A549 (cell line): ENCODE results near the gene GAS7. TPM values are rescaled to one million over a fixed set of nuclear protein-coding genes. Genes with fewer than 3 reads are reported as not detected.

Source experiments
- ATAC-seq, 2 experiments: fragments of 200-7000 bp in 1 of 2; fragments of >200 bp in 1 of 2; cut with Nextera tagmentation in 1 of 2; cut with Tn5 transposase in 1 of 2; 3 replicates each; pipeline versions ENCODE4 v1.8.0 to v1.9.1; 2018 to 2020; ENCODE audit warnings: mild to moderate bottlenecking in 1 of 2, moderate library complexity in 1 of 2
- CTCF ChIA-PET: fragments of 300-600 bp; sonication (Branson Sonifier 250); formaldehyde crosslinking; extraction: SDS; loops from one replicate; lab custom pipeline; 2021; ENCODE audit warnings: antibody characterized with exemption, inconsistent platforms; lab: Yijun Ruan, JAX
- POLR2A ChIA-PET: fragments of 350-600 bp; formaldehyde crosslinking; extraction: SDS; loops from one replicate; lab custom pipeline; 2021; ENCODE audit warnings: antibody characterized with exemption, inconsistent platforms; lab: Yijun Ruan, JAX
- DNase-seq, 2 experiments: peaks; one replicate each; pipeline versions ENCODE4 v3.0.0 to v3.0.0-alpha.2; 2011 to 2016; ENCODE audit warnings: low read depth in 1 of 2, low spot score in 1 of 2
- FAIRE-seq: peaks from 2 replicates; lab custom pipeline; 2011; peaks lifted over from hg19 to GRCh38; lab: Jason Lieb, UNC
- H3K27ac ChIP-seq, 2 experiments: fragments of >200 bp; sonication (Bioruptor Twin); formaldehyde crosslinking; 3 replicates each; pipeline ENCODE4 v1.5.1; 2016 to 2017
- H3K4me1 ChIP-seq: fragments of >200 bp; sonication (Bioruptor Twin); formaldehyde crosslinking; 3 replicates; pipeline ENCODE4 v1.6.1; 2016
- H3K4me2 ChIP-seq: fragments of >200 bp; sonication (Bioruptor Twin); formaldehyde crosslinking; 3 replicates; pipeline ENCODE4 v1.6.1; 2016
- H3K4me3 ChIP-seq: fragments of >200 bp; sonication (Bioruptor Twin); formaldehyde crosslinking; 3 replicates; pipeline ENCODE4 v1.5.1; 2016
- H3K9me3 ChIP-seq: fragments of >200 bp; sonication (Bioruptor Twin); formaldehyde crosslinking; 3 replicates; pipeline ENCODE4 v1.6.1; 2016
- CBX2 ChIP-seq: fragments of 200-600 bp; sonication (generic); IDR thresholded peaks from 2 replicates; pipeline ENCODE4 v1.6.1; 2016; ENCODE audit warnings: low read depth, mild to moderate bottlenecking, borderline replicate concordance
- CBX8 ChIP-seq: fragments of 200-600 bp; sonication (generic); IDR thresholded peaks from 2 replicates; pipeline ENCODE4 v1.6.1; 2016
- CEBPB ChIP-seq, 2 experiments: fragments of >200 bp in 1 of 2; sonication (Bioruptor Twin) in 1 of 2; formaldehyde crosslinking in 1 of 2; IDR thresholded peaks; 2 replicates each; pipeline ENCODE4 v1.6.1; 2012 to 2016
- CHD2 ChIP-seq: fragments of 150-350 bp; IDR thresholded peaks from 2 replicates; pipeline ENCODE4 v1.6.1; 2014; ENCODE audit warnings: low read length; ENCODE audit not compliant: partially characterized antibody
- EP300 ChIP-seq, 2 experiments: fragments of >200 bp; sonication (Bioruptor Twin); formaldehyde crosslinking; IDR thresholded peaks; 2 replicates in 1 of 2; 3 replicates in 1 of 2; pipeline ENCODE4 v1.6.1; 2016 to 2017
- ESRRA ChIP-seq: fragments of 150-350 bp; IDR thresholded peaks from 2 replicates; pipeline ENCODE4 v1.6.1; 2014; ENCODE audit warnings: mild to moderate bottlenecking, low read length, borderline replicate concordance
- FOSB ChIP-seq: fragments of 250-450 bp; sonication (Bioruptor Pico); IDR thresholded peaks from 2 replicates; pipeline ENCODE4 v1.5.0; 2020; ENCODE audit warnings: mild to moderate bottlenecking, moderate library complexity
- HOXA7 ChIP-seq: fragments of 250-450 bp; sonication (Bioruptor Pico); IDR thresholded peaks from 2 replicates; pipeline ENCODE4 v1.5.0; 2020; ENCODE audit warnings: mild to moderate bottlenecking, moderate library complexity
- HOXB13 ChIP-seq: fragments of 250-450 bp; sonication (Bioruptor Pico); IDR thresholded peaks from 2 replicates; pipeline ENCODE4 v1.5.0; 2020; ENCODE audit warnings: low read depth, mild to moderate bottlenecking, moderate library complexity
- JUNB ChIP-seq: fragments of >200 bp; sonication (Bioruptor Twin); formaldehyde crosslinking; IDR thresholded peaks from 2 replicates; pipeline ENCODE4 v1.6.1; 2016
- KDM5A ChIP-seq: fragments of 200-600 bp; sonication (generic); IDR thresholded peaks from 2 replicates; pipeline ENCODE4 v1.6.1; 2016; ENCODE audit warnings: antibody characterized with exemption, mild to moderate bottlenecking
- MAZ ChIP-seq: fragments of 150-350 bp; IDR thresholded peaks from 2 replicates; pipeline ENCODE4 v1.6.1; 2014; ENCODE audit warnings: antibody characterized with exemption, low read depth, low read length, borderline replicate concordance
- MYC ChIP-seq: IDR thresholded peaks from 2 replicates; pipeline ENCODE4 v1.6.1; 2012; ENCODE audit warnings: mild to moderate bottlenecking, inconsistent platforms, low read length, improper control_type of control experiment, borderline replicate concordance
- NR3C1 ChIP-seq: fragments of >200 bp; sonication (Bioruptor Twin); formaldehyde crosslinking; IDR thresholded peaks from 3 replicates; pipeline ENCODE4 v1.6.1; 2017
- POLR2AphosphoS2 ChIP-seq: conservative IDR thresholded peaks from 2 replicates; pipeline ENCODE4 v1.6.1; 2012; ENCODE audit warnings: low read length, improper control_type of control experiment, inconsistent platforms
- RAD21 ChIP-seq, 2 experiments: fragments of >200 bp in 1 of 2; sonication (Bioruptor Twin) in 1 of 2; formaldehyde crosslinking in 1 of 2; IDR thresholded peaks in 1 of 2; conservative IDR thresholded peaks in 1 of 2; 2 replicates in 1 of 2; 3 replicates in 1 of 2; pipeline ENCODE4 v1.6.1; 2012 to 2018; ENCODE audit warnings: inconsistent platforms in 1 of 2
- RCOR1 ChIP-seq: fragments of 150-350 bp; IDR thresholded peaks from 2 replicates; pipeline ENCODE4 v1.6.1; 2014; ENCODE audit warnings: antibody characterized with exemption, low read length, low read depth
- SMC3 ChIP-seq: fragments of >200 bp; sonication (Bioruptor Twin); formaldehyde crosslinking; IDR thresholded peaks from 3 replicates; pipeline ENCODE4 v1.6.1; 2018; ENCODE audit warnings: inconsistent platforms
- TFCP2L1 ChIP-seq: fragments of 250-450 bp; sonication (Bioruptor Pico); IDR thresholded peaks from 2 replicates; pipeline ENCODE4 v1.5.0; 2021; ENCODE audit warnings: mild to moderate bottlenecking
- TP53 ChIP-seq: fragments of 250-450 bp; sonication (Bioruptor Pico); IDR thresholded peaks from 2 replicates; pipeline ENCODE4 v1.5.0; 2021; ENCODE audit warnings: mild to moderate bottlenecking, moderate library complexity
- ZC3H11A ChIP-seq: fragments of 450-650 bp; IDR thresholded peaks from 2 replicates; pipeline ENCODE4 v1.6.1; 2014; ENCODE audit warnings: antibody characterized with exemption, mild to moderate bottlenecking
- WGBS: methylation state at CpG from one replicate; pipeline ENCODE4 v1.1.6; 2017; ENCODE audit errors: missing lambda C conversion rate; 5-methylcytosine and 5-hydroxymethylcytosine counted together
- polyA plus RNA-seq, 4 experiments: library from polyadenylated mRNA; depleted of rRNA in 3 of 4; stranded (reverse); fragments of >200 nt; fragmentation: RNase III in 1 of 4; extraction: RNeasy Plus Mini Kit Qiagen cat#74134 plus additional on column Dnase treatment in 1 of 4; gene quantifications; 2 replicates in 3 of 4; 3 replicates in 1 of 4; pipeline ENCODE4 v1.2.3, GENCODE V29; 2011 to 2017
- TF ChIP-seq, protein P1 (sequence below): fragments of >200 bp; sonication (Bioruptor Twin); formaldehyde crosslinking; IDR thresholded peaks from 3 replicates; pipeline ENCODE4 v1.5.1; 2016
- TF ChIP-seq, protein P2 (sequence below): fragments of 250-450 bp; sonication (Bioruptor Pico); IDR thresholded peaks from 2 replicates; pipeline ENCODE4 v1.5.0; 2020; ENCODE audit warnings: low read depth, mild to moderate bottlenecking, moderate library complexity
- TF ChIP-seq, protein P3 (sequence below): IDR thresholded peaks from 2 replicates; pipeline ENCODE4 v1.6.1; 2012; ENCODE audit warnings: low read depth, borderline replicate concordance
- TF ChIP-seq, protein P4 (sequence below): fragments of >200 bp; sonication (Bioruptor Twin); formaldehyde crosslinking; IDR thresholded peaks from 2 replicates; pipeline ENCODE4 v1.6.1; 2016
- TF ChIP-seq, protein P5 (sequence below): IDR thresholded peaks from 2 replicates; pipeline ENCODE4 v1.6.1; 2012

Gene GAS7
- polyA plus RNA-seq, 2 of the 4 experiments (the other 2 are of a cell fraction), result 1.3 to 1.5 TPM

DNA sequence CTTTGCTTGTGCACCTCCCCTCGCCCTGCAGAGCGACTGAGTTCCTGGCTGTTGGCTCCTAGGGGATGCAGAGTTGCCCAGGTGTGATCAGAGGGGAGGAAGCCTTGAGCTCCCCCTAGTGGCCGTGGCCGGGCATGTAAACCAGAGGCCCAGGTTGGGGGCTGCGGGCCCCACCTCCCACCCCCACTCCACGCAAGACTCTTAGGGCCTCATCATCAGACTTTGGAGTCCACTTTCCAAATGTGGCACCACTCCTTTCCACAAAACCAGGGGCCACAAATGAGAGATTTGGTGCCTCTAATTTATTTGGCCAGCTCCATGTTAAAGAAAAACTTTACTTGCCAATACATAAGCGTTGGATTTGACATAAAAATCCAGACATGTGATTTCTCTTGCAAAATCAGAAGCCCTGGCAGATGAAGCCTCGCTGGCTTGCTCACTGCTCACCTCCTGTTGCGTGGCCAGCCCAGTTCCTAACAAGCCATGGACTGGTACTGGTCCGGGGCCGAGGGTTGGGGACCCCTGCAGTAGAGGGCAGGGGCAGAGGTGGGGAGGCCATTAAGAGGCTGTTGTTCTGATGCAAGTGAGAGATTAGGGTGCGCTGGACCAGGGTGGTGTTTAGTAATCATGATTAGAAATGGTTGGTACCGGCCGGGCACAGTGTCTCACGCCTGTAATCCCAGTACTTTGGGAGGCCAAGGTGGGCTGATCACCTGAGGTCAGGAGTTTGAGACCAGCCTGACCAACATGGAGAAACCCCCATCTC is 28.7 kb upstream of the GAS7 start:
- DNase-seq, result peak; percentile 55 to 57
- POLR2A ChIA-PET, result no interaction called here
- Histone ChIP-seq H3K4me1 (no peaks in the 10 kb centered on the region), H3K27ac (no peak overlapping the region), H3K9me3 (peaks cover 15% of the 10 kb centered on the region), H3K4me2 (no peak overlapping the region)
- TF ChIP-seq ESRRA (no peak), RAD21 (conservative IDR thresholded peaks at IDR 0.05 in 1 of 2, IDR thresholded peaks at IDR 0.05 in 1 of 2) (peak; percentile 63 to 75), RCOR1 (no peak), SMC3 (peak; percentile 76), CHD2 (no peak), KDM5A (no peak), ZC3H11A (no peak)
- TF ChIP-seq, protein P1, sequence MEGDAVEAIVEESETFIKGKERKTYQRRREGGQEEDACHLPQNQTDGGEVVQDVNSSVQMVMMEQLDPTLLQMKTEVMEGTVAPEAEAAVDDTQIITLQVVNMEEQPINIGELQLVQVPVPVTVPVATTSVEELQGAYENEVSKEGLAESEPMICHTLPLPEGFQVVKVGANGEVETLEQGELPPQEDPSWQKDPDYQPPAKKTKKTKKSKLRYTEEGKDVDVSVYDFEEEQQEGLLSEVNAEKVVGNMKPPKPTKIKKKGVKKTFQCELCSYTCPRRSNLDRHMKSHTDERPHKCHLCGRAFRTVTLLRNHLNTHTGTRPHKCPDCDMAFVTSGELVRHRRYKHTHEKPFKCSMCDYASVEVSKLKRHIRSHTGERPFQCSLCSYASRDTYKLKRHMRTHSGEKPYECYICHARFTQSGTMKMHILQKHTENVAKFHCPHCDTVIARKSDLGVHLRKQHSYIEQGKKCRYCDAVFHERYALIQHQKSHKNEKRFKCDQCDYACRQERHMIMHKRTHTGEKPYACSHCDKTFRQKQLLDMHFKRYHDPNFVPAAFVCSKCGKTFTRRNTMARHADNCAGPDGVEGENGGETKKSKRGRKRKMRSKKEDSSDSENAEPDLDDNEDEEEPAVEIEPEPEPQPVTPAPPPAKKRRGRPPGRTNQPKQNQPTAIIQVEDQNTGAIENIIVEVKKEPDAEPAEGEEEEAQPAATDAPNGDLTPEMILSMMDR, result peak; percentile 75
- TF ChIP-seq, all 56 proteins: peak for 3
- no peak overlapping the region for H3K4me3 ChIP-seq
- CTCF ChIA-PET, result interaction anchor here (0.6 to 5.1 kb wide), 31 partner anchors 8 to 1093 kb away, joined by 3 to 27 read pairs (median 4); partner anchors contain the start of gene RCVRN
- no peak for FAIRE-seq
- WGBS, result 43% methylated on average over 13 of the region's 15 CpGs
- peak; percentile 79 to 96 for ATAC-seq

DNA sequence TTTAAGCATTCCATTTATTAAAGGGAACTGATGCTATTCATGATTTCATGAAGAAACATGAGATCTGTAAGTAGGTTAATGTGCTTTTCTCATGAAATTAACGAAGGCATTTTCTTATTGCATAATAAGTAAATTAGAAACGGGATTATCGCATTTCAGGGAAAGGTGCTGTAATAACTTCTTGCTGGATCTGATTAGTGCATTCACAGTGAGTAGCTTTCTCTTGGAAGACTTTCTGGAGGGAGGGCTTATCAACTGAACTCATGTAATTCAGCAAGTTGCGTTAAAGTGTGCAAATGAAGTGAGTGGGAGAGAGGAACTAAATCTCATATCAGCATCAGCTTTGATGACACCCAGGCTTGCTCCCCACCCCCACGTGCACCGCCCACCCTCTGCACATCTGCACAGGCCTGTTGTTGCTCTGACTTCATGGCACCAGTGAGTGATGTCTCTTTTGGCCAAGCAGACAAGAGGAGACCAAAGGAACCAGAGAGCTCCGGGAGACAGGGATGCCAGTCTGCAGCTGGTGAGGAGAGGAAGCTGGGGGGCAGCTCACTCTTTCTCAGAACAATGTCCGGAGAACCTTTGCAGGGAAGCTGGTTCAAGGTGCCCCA is 26.3 kb upstream of the GAS7 start:
- DNase-seq, result no peak
- Histone ChIP-seq H3K4me3 (no peak overlapping the region), H3K4me2 (no peak overlapping the region), H3K4me1 (no peaks in the 10 kb centered on the region), H3K9me3 (peaks cover 4% of the 10 kb centered on the region; the same call in 2 of the 3 replicates), H3K27ac (no peak overlapping the region)
- ChIA-PET CTCF (interaction anchor here (0.7 to 5.1 kb wide), 6 partner anchors 11 to 392 kb away, joined by 3 to 27 read pairs (median 12); no protein-coding TSS in a partner anchor), POLR2A (no interaction called here)
- TF ChIP-seq CBX8 (no peak), RAD21 (conservative IDR thresholded peaks at IDR 0.05 in 1 of 2, IDR thresholded peaks at IDR 0.05 in 1 of 2) (no peak)
- 23% methylated on average over 8 of the region's 8 CpGs for WGBS
- no peak for FAIRE-seq
- no peak for ATAC-seq

DNA sequence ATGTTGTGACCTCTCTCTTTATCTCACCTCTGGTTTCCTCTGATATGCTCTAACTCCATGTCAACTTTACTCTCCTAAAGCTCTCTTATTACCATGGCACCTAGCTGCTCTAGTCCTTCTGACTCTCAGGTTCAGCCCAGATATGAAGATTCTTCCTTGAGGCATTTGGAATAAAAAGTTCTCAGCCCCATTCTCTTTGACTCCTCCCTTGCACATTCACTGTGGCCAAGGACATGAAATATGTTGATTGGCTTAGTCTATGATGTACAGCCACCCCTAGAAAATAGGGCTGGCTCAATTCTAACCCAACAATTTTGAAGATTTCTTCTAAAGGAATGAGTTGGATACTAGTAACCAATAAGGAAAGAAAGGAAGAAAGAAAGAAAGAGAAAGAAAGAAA is 20.8 kb upstream of the GAS7 start:
- H3K4me3 ChIP-seq, result no peak overlapping the region
- POLR2A ChIA-PET, result no interaction called here
- no peaks in the 10 kb centered on the region for H3K4me1 ChIP-seq
- H3K9me3 ChIP-seq, result peaks cover 6% of the 10 kb centered on the region
- no peak for FAIRE-seq
- TF ChIP-seq, protein P2, sequence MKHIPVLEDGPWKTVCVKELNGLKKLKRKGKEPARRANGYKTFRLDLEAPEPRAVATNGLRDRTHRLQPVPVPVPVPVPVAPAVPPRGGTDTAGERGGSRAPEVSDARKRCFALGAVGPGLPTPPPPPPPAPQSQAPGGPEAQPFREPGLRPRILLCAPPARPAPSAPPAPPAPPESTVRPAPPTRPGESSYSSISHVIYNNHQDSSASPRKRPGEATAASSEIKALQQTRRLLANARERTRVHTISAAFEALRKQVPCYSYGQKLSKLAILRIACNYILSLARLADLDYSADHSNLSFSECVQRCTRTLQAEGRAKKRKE (CRISPR knock-in tag), result no peak
- no peak for TF ChIP-seq KDM5A
- TF ChIP-seq TP53 (CRISPR knock-in tag), result no peak
- H3K4me2 ChIP-seq, result no peak overlapping the region
- no peak for ATAC-seq
- CTCF ChIA-PET, result interaction anchor here (2.6 kb wide), 1 partner anchor 7 kb away, joined by 9 read pairs; no protein-coding TSS in a partner anchor
- H3K27ac ChIP-seq, result no peak overlapping the region
- no peak for DNase-seq

DNA sequence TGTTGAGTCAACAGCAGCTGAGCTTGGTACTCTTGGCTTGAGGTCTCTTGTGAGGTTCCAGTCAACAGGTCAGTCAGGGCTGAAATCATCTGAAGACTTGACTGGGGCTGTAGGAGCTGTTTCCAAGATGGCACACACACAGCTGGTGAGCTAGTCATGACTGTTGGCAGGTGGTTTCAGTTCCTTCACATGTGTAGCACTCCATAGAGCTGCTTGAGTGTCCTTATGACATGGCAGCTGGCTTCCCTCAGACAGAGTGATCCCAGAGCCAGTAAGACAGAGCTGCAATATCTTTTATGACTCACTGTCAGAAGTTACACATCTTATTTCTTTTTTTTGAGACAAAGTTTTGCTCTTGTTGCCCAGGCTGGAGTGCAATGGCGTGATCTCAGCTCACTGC is 19.5 kb upstream of the GAS7 start:
- CTCF ChIA-PET, result interaction anchor here (0.7 to 2.6 kb wide), 3 partner anchors 9 to 200 kb away, joined by 3 to 9 read pairs (median 3); no protein-coding TSS in a partner anchor
- POLR2A ChIA-PET, result no interaction called here
- no peak overlapping the region for H3K27ac ChIP-seq
- peaks cover 4% of the 10 kb centered on the region for H3K9me3 ChIP-seq
- FAIRE-seq (no peak), ATAC-seq (peak in 1 of 2 experiments; percentile 68; a peak in 1 of 6 replicates), DNase-seq (no peak)
- no peaks in the 10 kb centered on the region for H3K4me1 ChIP-seq
- 0% methylated on average over 1 of the region's 1 CpG for WGBS
- H3K4me2 ChIP-seq, result no peak overlapping the region
- no peak overlapping the region for H3K4me3 ChIP-seq
- TF ChIP-seq CEBPB (IDR thresholded peaks at IDR 0.05), result no peak
- no peak for TF ChIP-seq POLR2AphosphoS2
- TF ChIP-seq MAZ, result no peak
- TF ChIP-seq CHD2, result no peak
- TF ChIP-seq, protein P3, sequence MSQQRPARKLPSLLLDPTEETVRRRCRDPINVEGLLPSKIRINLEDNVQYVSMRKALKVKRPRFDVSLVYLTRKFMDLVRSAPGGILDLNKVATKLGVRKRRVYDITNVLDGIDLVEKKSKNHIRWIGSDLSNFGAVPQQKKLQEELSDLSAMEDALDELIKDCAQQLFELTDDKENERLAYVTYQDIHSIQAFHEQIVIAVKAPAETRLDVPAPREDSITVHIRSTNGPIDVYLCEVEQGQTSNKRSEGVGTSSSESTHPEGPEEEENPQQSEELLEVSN, result no peak
- TF ChIP-seq NR3C1, result no peak
- no peak for TF ChIP-seq MYC
- no peak for TF ChIP-seq HOXB13 (CRISPR knock-in tag)
- no peak for TF ChIP-seq TP53 (CRISPR knock-in tag)
- TF ChIP-seq CBX2, result no peak
- TF ChIP-seq FOSB (CRISPR knock-in tag), result no peak
- TF ChIP-seq EP300 (IDR thresholded peaks at IDR 0.05), result no peak
- TF ChIP-seq JUNB, result no peak
- no peak for TF ChIP-seq TFCP2L1 (CRISPR knock-in tag)
- no peak for TF ChIP-seq HOXA7 (CRISPR knock-in tag)
- TF ChIP-seq, protein P4, sequence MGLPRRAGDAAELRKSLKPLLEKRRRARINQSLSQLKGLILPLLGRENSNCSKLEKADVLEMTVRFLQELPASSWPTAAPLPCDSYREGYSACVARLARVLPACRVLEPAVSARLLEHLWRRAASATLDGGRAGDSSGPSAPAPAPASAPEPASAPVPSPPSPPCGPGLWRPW, result no peak
- TF ChIP-seq, protein P5, sequence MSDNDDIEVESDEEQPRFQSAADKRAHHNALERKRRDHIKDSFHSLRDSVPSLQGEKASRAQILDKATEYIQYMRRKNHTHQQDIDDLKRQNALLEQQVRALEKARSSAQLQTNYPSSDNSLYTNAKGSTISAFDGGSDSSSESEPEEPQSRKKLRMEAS, result no peak
